ENCODE measurements around the gene SDK2.

DNA sequence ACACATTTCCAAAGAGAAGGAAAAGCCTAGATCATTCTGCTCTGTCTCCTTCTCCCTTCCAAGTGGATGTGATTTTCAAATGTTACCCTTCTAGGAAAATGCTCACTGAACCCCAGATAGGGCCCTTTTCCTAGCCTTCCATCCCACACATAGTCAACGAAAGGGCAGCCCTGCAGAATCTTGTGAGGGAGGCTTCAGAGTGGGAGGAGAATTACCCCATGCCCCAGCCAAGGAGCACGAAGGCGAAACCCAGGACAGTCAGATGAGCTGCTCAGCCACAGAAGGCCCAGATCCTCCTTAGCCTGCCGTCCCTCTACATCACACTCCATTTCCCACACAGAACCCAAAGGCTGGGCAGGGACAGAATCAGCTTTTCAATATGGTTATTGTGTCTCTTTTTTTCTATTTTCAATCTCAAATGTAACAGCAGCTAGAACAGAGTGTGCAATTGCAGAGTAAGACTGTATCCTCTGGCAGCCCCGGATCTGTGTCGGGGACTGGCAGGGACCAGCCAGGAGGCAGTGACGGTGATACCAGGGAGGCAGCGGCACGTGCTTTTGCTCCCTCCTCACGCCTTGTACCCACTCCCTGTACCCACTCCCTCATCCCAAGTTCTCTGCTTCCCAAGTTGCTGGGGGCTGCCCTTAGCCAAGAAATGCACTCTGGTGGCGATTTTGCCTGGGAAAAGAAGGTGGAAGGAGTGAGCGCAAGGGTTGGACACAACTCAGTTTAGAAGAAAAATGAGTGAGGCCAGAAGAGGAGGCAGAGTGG is 3.7 kb upstream of the SDK2 start:
- TF ChIP-seq CTCF (IDR thresholded peaks at IDR 0.05) (no peak), POLR2A (IDR thresholded peaks at IDR 0.05) (no peak)
